DOHH2 (cell line): Measurements from ENCODE around the gene KLHDC4.

Experiments
- H3F3A ChIP-seq: fragments of 200-600 bp; sonication (generic), shearing (Covaris generic); 2 replicates; pipeline ENCODE4 v1.6.0; 2016; ENCODE audit warnings: antibody characterized with exemption, mild to moderate bottlenecking; ENCODE audit not compliant: control insufficient read depth, insufficient read depth
- H3K27ac ChIP-seq: fragments of 200-600 bp; sonication (generic); 2 replicates; pipeline ENCODE4 v1.5.1; 2014; ENCODE audit warnings: low read depth, mild to moderate bottlenecking, low read length, moderate library complexity
- H3K27me3 ChIP-seq: fragments of 200-600 bp; sonication (generic); 2 replicates; pipeline ENCODE4 v1.6.1; 2014; ENCODE audit warnings: mild to moderate bottlenecking, low read length, mixed read lengths; ENCODE audit not compliant: control insufficient read depth
- H3K36me3 ChIP-seq: fragments of 200-600 bp; sonication (generic); 2 replicates; pipeline ENCODE4 v1.6.1; 2014; ENCODE audit warnings: mild to moderate bottlenecking, low read length, moderate library complexity, mixed read lengths; ENCODE audit not compliant: control insufficient read depth
- H3K4me1 ChIP-seq: fragments of 200-600 bp; sonication (generic); 2 replicates; pipeline ENCODE4 v1.6.1; 2014; ENCODE audit warnings: mild to moderate bottlenecking, low read length, mixed read lengths; ENCODE audit not compliant: control insufficient read depth
- H3K4me2 ChIP-seq: fragments of 200-600 bp; sonication (generic); 2 replicates; pipeline ENCODE4 v1.6.0; 2014; ENCODE audit warnings: mild to moderate bottlenecking, low read length, moderate library complexity
- H3K4me3 ChIP-seq: fragments of 200-600 bp; sonication (generic); 2 replicates; pipeline ENCODE4 v1.5.1; 2014; ENCODE audit warnings: mild to moderate bottlenecking, low read length, mixed read lengths
- H3K79me2 ChIP-seq: fragments of 200-600 bp; sonication (generic); 2 replicates; pipeline ENCODE4 v1.6.1; 2014; ENCODE audit warnings: mild to moderate bottlenecking, low read length, mixed read lengths; ENCODE audit not compliant: control insufficient read depth
- H3K9me2 ChIP-seq: fragments of 200-600 bp; sonication (generic); replicated peaks from 2 replicates; pipeline ENCODE4 v1.6.1; 2014; ENCODE audit warnings: mild to moderate bottlenecking, low read length, mixed read lengths; ENCODE audit not compliant: control insufficient read depth
- H3K9me3 ChIP-seq: fragments of 200-600 bp; sonication (generic); 2 replicates; pipeline ENCODE4 v1.6.1; 2014; ENCODE audit warnings: antibody characterized with exemption, low read length, mixed read lengths; ENCODE audit not compliant: control insufficient read depth, insufficient read depth
- H4K20me1 ChIP-seq: fragments of 200-600 bp; sonication (generic); 2 replicates; pipeline ENCODE4 v1.6.0; 2014; ENCODE audit warnings: low read depth, mild to moderate bottlenecking, antibody characterized with exemption, low read length, moderate library complexity; ENCODE audit not compliant: control insufficient read depth, insufficient read depth
- EZH2phosphoT487 ChIP-seq: fragments of 200-600 bp; sonication (generic); IDR thresholded peaks from 2 replicates; pipeline ENCODE4 v1.6.1; 2017; ENCODE audit warnings: borderline replicate concordance, mild to moderate bottlenecking, antibody characterized with exemption, low read length, moderate library complexity, mixed read lengths
- TF ChIP-seq, protein P1 (sequence below): fragments of 200-600 bp; sonication (generic); IDR thresholded peaks from one replicate; pipeline ENCODE4 v1.5.1; 2014; ENCODE audit warnings: antibody characterized with exemption, mild to moderate bottlenecking, low read depth, low read length; ENCODE audit not compliant: poor library complexity, severe bottlenecking

Gene KLHDC4

DNA sequence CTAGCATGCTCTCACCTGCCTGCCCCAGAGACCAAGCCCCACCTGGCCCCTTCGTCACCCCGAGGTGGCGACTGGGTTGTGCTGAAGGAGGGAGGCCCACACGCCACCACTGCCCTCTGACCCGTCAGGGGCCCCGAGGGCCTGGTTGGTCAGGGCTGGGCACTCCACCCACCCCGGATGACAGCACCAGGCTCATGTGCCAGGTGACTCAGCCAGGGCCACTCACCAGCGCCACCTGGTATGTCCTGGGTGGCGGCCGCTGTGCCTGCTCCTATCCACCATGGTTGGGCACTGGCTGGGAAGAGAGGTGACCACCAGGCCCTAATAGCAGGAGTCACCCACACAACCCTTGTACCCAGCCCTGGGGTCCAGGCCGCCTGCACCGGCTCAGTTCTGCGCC is 94.6 kb downstream of the KLHDC4 start:
- H3K4me2 ChIP-seq: no peak overlapping the region
- H3K4me3 ChIP-seq: no peak overlapping the region
- no peaks in the 10 kb centered on the region for H3K27me3 ChIP-seq
- H3K4me1 ChIP-seq: peaks cover 7% of the 10 kb centered on the region
- TF ChIP-seq, protein P1, sequence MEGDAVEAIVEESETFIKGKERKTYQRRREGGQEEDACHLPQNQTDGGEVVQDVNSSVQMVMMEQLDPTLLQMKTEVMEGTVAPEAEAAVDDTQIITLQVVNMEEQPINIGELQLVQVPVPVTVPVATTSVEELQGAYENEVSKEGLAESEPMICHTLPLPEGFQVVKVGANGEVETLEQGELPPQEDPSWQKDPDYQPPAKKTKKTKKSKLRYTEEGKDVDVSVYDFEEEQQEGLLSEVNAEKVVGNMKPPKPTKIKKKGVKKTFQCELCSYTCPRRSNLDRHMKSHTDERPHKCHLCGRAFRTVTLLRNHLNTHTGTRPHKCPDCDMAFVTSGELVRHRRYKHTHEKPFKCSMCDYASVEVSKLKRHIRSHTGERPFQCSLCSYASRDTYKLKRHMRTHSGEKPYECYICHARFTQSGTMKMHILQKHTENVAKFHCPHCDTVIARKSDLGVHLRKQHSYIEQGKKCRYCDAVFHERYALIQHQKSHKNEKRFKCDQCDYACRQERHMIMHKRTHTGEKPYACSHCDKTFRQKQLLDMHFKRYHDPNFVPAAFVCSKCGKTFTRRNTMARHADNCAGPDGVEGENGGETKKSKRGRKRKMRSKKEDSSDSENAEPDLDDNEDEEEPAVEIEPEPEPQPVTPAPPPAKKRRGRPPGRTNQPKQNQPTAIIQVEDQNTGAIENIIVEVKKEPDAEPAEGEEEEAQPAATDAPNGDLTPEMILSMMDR: no peak
- TF ChIP-seq EZH2phosphoT487: no peak
- H3F3A ChIP-seq: no peaks in the 10 kb centered on the region
- H3K27ac ChIP-seq: no peak overlapping the region
- no peaks in the 10 kb centered on the region for H4K20me1 ChIP-seq
- H3K9me3 ChIP-seq: no peaks in the 10 kb centered on the region
- H3K36me3 ChIP-seq: no peaks in the 10 kb centered on the region
- no peaks in the 10 kb centered on the region for H3K79me2 ChIP-seq
- H3K9me2 ChIP-seq: no peaks in the 10 kb centered on the region

DNA sequence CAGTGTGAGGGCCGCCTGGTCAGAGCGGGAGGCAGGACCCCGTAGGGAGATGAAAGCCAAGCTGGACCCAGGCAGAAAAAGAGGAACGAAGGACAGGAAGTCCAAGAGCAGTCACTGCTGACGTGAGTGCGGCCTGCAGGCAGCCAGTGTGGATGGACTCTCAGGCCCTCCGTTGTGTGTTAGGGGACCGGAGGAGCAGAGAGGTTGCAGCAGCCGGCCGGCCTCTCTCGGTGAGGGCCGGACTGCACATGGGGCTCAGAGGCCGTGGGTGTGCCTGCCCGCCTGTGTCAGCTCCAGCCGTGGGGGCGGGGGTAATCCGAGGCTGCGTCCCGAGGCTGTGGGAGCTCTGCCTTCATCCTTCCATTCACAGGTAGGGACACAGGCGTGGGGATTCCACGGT is 96.1 kb downstream of the KLHDC4 start:
- Histone ChIP-seq H4K20me1 (no peaks in the 10 kb centered on the region), H3K4me2 (no peak overlapping the region), H3K4me3 (no peak overlapping the region), H3K4me1 (peaks cover 4% of the 10 kb centered on the region), H3F3A (no peaks in the 10 kb centered on the region), H3K79me2 (no peaks in the 10 kb centered on the region), H3K27ac (no peak overlapping the region), H3K9me3 (no peaks in the 10 kb centered on the region), H3K9me2 (no peaks in the 10 kb centered on the region), H3K27me3 (no peaks in the 10 kb centered on the region), H3K36me3 (no peaks in the 10 kb centered on the region)
- TF ChIP-seq, protein P1: no peak
- TF ChIP-seq EZH2phosphoT487: no peak

DNA sequence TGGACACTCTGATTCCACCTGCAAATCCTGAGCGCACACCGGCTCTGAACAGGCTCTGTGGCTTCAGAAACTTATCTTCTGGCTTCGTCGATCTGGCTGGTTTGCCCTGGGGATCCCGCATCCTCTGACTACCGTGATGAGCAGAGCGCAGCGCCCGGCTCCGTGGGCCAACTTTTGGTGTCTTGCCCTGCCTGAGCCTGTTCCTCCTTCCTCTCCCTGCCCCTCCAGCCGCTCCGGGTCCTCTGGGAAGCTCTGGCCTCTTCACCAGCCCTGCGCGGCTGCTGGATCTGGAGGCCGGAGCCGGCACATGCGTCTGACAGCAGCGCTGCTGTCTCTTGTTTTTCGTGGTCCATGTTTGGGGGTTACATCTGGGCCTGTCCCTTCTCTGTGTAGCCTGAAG is 97.8 kb downstream of the KLHDC4 start:
- Histone ChIP-seq H3K4me3 (no peak overlapping the region), H3K4me2 (no peak overlapping the region), H3F3A (no peaks in the 10 kb centered on the region), H3K9me2 (no peaks in the 10 kb centered on the region), H3K79me2 (no peaks in the 10 kb centered on the region), H3K27me3 (no peaks in the 10 kb centered on the region), H3K36me3 (no peaks in the 10 kb centered on the region), H3K27ac (no peak overlapping the region), H4K20me1 (no peaks in the 10 kb centered on the region), H3K4me1 (no peaks in the 10 kb centered on the region), H3K9me3 (no peaks in the 10 kb centered on the region)
- TF ChIP-seq, protein P1: no peak
- no peak for TF ChIP-seq EZH2phosphoT487

DNA sequence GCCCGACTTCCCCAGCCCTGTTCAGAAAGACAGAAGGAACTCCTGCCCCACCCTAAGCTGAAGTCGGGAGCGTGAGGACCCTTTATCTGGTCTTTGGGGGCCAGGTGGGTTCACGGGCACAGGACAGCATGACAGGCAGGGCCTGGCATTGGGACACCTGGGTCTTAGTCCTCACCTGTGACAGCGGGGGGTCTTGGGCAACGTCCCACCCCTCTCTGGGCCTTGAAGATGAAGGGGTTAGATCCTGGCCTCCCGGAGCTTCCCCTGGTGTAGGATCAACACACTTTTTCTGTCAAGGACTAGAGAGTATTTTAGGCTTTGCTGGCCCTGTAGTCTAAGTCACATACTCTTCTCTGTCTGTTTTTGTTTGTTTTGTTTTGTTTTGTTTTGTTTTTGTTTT is 98.3 kb downstream of the KLHDC4 start:
- no peak overlapping the region for H3K27ac ChIP-seq
- H3K27me3 ChIP-seq: no peaks in the 10 kb centered on the region
- no peaks in the 10 kb centered on the region for H3K9me2 ChIP-seq
- H3K9me3 ChIP-seq: no peaks in the 10 kb centered on the region
- no peaks in the 10 kb centered on the region for H3K4me1 ChIP-seq
- no peaks in the 10 kb centered on the region for H4K20me1 ChIP-seq
- no peaks in the 10 kb centered on the region for H3K36me3 ChIP-seq
- H3K79me2 ChIP-seq: no peaks in the 10 kb centered on the region
- H3K4me3 ChIP-seq: no peak overlapping the region
- TF ChIP-seq EZH2phosphoT487: no peak
- TF ChIP-seq, protein P1: no peak
- no peaks in the 10 kb centered on the region for H3F3A ChIP-seq
- H3K4me2 ChIP-seq: no peak overlapping the region
